Upper lobe of left lung (tissue), 6 donors: ENCODE data around the gene HHAT. TPM values are rescaled to one million over a fixed set of nuclear protein-coding genes. Genes with fewer than 3 reads are reported as not detected.

Experiments
- ATAC-seq, 2 donors: fragments of 200-7000 bp; cut with Tn5 transposase; one replicate each; pipeline ENCODE4 v1.9.1; 2022; ENCODE audit warnings: mild to moderate bottlenecking in 2 of 2, moderate library complexity in 2 of 2; ENCODE audit not compliant: low FRiP score in 2 of 2
- DNase-seq, 2 donors: peaks; one replicate each; pipeline ENCODE4 v3.0.0-alpha.2; 2019 to 2020
- H3K27ac ChIP-seq, 4 donors: fragments of 200-600 bp; sonication (generic); one replicate each; pipeline ENCODE4 v1.5.1; 2016 to 2019
- H3K27me3 ChIP-seq, 4 donors: fragments of 200-600 bp; sonication (generic); one replicate each; pipeline ENCODE4 v1.5.1; 2017 to 2019
- H3K36me3 ChIP-seq, 4 donors: fragments of 200-600 bp; sonication (generic); one replicate each; pipeline ENCODE4 v1.5.1; 2016 to 2019
- H3K4me1 ChIP-seq, 4 donors: fragments of 200-600 bp; sonication (generic); one replicate each; pipeline ENCODE4 v1.5.1; 2018 to 2019
- H3K4me3 ChIP-seq, 4 donors: fragments of 200-600 bp; sonication (generic); one replicate each; pipeline ENCODE4 v1.5.1; 2017 to 2019; ENCODE audit warnings: mild to moderate bottlenecking in 2 of 4, moderate library complexity in 1 of 4
- H3K9me3 ChIP-seq, 4 donors: fragments of 200-600 bp; sonication (generic); one replicate each; pipeline ENCODE4 v1.5.1; 2018 to 2019
- EP300 ChIP-seq, 4 donors: sonication (generic); formaldehyde crosslinking; IDR thresholded peaks; one replicate each; pipeline ENCODE4 v1.5.1; 2017; ENCODE audit warnings: antibody characterized with exemption in 4 of 4, control low read depth in 2 of 4
- POLR2A ChIP-seq, 4 donors: fragments of 450-650 bp; IDR thresholded peaks; one replicate each; pipeline ENCODE4 v1.5.1; 2016 to 2017; ENCODE audit warnings: antibody characterized with exemption in 4 of 4, mild to moderate bottlenecking in 2 of 4
- POLR2AphosphoS5 ChIP-seq, 2 donors: sonication (generic); formaldehyde crosslinking; IDR thresholded peaks; one replicate each; pipeline ENCODE4 v1.5.1; 2017; ENCODE audit warnings: antibody characterized with exemption in 2 of 2
- WGBS, 2 donors: methylation state at CpG; one replicate each; pipeline ENCODE4 v1.1.5; 2017 to 2018; 5-methylcytosine and 5-hydroxymethylcytosine counted together
- total RNA-seq, 6 donors: library from RNA; depleted of rRNA in 4 of 6; stranded (reverse); fragments of >200 nt in 4 of 6; gene quantifications; one replicate each; pipeline versions ENCODE4 v1.1.0 to v1.2.1, GENCODE V29; 2016 to 2021
- TF ChIP-seq, protein P1 (sequence below), 6 experiments: fragments of 450-650 bp in 4 of 6; fragments of 200-600 bp in 2 of 6; sonication (generic) in 2 of 6; IDR thresholded peaks; one replicate each; pipeline ENCODE4 v1.5.1; 2016 to 2019; ENCODE audit warnings: antibody characterized with exemption in 6 of 6
- donor health status: DM: no; HTN: no; CAD: no; lungs with moderate emphysema.
- donor health status: DM: no; HTN: yes; CAD: no; lungs with severe emphysema.

Gene HHAT
- total RNA-seq, 6 donors from 2014 or later = 4.6 to 8.1 (median 5.7) TPM

DNA sequence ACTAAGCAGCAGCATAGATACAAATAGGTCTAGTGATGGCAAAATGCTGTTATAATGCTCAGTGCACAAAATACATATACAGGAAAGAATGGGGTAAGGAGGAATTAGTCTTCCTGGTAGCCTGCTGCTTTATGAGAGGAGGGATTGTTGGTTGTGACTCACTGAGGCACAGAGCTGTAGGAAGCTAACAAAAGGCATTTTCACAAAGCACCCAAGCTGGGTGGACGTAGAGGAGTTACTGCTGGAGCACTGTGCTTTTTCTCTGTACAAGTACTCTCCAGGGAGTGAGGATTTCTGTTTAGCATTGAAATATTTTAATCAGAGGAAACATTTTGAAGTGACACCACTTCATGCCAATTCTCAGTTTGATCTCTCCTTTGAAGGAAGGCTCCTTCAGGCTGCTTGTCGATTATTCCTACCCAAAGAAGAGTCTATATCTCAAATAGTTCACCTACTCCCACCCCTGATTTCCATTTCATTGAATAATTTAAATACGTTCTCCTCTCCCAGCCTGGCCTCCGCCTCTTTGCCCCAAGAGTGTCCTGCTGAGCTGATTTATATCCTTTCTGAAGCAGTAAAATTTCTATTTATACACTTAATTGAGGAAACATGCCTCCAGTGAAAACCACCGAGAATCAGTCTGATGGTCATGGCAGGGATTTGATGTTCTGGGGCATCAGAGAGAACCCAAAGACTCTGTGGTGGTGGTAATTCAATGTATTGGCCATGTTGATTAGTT is 271.9 kb downstream of the HHAT start:
- no peaks in the 10 kb centered on the region for H3K27me3 ChIP-seq
- no peak for ATAC-seq

DNA sequence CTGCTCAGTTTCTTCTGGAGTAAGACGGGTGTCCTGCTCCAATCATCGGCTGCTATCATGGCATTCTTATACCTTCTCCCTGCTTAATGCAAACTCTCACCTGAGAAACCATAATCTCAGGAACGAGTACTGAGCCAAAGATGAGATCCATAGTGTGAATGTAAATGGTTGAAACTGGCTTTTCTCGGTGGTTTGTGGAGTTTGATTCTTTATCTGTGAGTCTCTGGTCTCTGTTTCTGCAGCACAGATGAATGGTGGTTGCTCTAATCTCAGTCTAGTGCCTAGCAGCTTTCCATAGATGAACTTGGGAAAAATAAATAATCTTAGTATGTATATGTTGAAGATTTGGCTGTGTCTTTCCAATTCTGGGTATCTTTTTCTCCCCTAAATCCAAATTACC is 274.4 kb downstream of the HHAT start:
- 89 to 94% methylated on average over 4 of the region's 4 CpGs for WGBS, 2 donors
- DNase-seq (no peak), ATAC-seq (no peak)
- Histone ChIP-seq H3K27ac (no peak overlapping the region), H3K4me3 (no peak overlapping the region), H3K9me3 (no peaks in the 10 kb centered on the region), H3K27me3 (no peaks in the 10 kb centered on the region), H3K4me1 (peaks cover 0 to 6% (median 0%) of the 10 kb centered on the region in 4 donors), H3K36me3 (no peaks in the 10 kb centered on the region)
- no peak for TF ChIP-seq EP300 (IDR thresholded peaks at IDR 0.05)
- TF ChIP-seq, protein P1, sequence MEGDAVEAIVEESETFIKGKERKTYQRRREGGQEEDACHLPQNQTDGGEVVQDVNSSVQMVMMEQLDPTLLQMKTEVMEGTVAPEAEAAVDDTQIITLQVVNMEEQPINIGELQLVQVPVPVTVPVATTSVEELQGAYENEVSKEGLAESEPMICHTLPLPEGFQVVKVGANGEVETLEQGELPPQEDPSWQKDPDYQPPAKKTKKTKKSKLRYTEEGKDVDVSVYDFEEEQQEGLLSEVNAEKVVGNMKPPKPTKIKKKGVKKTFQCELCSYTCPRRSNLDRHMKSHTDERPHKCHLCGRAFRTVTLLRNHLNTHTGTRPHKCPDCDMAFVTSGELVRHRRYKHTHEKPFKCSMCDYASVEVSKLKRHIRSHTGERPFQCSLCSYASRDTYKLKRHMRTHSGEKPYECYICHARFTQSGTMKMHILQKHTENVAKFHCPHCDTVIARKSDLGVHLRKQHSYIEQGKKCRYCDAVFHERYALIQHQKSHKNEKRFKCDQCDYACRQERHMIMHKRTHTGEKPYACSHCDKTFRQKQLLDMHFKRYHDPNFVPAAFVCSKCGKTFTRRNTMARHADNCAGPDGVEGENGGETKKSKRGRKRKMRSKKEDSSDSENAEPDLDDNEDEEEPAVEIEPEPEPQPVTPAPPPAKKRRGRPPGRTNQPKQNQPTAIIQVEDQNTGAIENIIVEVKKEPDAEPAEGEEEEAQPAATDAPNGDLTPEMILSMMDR (IDR thresholded peaks at IDR 0.05) = no peak
- TF ChIP-seq POLR2A (IDR thresholded peaks at IDR 0.05) = no peak
- TF ChIP-seq POLR2AphosphoS5 (IDR thresholded peaks at IDR 0.05) = no peak

More for the DNA sequence above, 271.9 kb downstream of the HHAT start:
- Histone ChIP-seq H3K9me3 (no peaks in the 10 kb centered on the region), H3K36me3 (no peaks in the 10 kb centered on the region), H3K4me1 (peaks cover 0 to 8% (median 3%) of the 10 kb centered on the region in 4 donors), H3K27ac (no peak overlapping the region), H3K4me3 (no peak overlapping the region)
- no peak for DNase-seq
- TF ChIP-seq POLR2AphosphoS5 (IDR thresholded peaks at IDR 0.05) = no peak
- WGBS, 2 donors = 84 to 88% methylated on average over 5 of the region's 5 CpGs

DNA sequence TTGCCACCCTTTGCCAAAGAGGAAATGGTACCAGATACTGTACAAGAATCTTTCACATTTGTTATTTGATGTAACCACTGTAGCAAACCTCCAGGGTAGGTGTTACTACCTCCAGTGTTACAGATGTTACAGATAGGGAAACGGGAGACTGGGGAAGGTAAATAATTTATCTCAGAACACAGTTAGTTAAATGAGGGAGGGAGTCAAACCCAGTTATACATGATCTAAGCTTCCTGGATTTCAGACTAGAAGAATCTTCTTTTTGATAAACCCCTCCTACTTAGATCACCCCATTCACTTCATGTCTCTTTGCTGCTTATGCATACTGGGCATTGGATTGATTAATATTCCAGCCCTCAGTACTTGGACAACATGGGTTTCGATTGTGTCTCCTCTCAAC is 276.4 kb downstream of the HHAT start:
- ATAC-seq = no peak
- WGBS, 2 donors = 39 to 43% methylated on average over 2 of the region's 2 CpGs
- Histone ChIP-seq H3K4me1 (no peaks in the 10 kb centered on the region), H3K36me3 (no peaks in the 10 kb centered on the region), H3K27ac (no peak overlapping the region), H3K27me3 (no peaks in the 10 kb centered on the region), H3K4me3 (no peak overlapping the region), H3K9me3 (no peaks in the 10 kb centered on the region)
- DNase-seq = no peak
- TF ChIP-seq EP300 (IDR thresholded peaks at IDR 0.05) (no peak), POLR2AphosphoS5 (IDR thresholded peaks at IDR 0.05) (no peak), POLR2A (IDR thresholded peaks at IDR 0.05) (no peak)
- TF ChIP-seq, protein P1 (IDR thresholded peaks at IDR 0.05) = no peak

DNA sequence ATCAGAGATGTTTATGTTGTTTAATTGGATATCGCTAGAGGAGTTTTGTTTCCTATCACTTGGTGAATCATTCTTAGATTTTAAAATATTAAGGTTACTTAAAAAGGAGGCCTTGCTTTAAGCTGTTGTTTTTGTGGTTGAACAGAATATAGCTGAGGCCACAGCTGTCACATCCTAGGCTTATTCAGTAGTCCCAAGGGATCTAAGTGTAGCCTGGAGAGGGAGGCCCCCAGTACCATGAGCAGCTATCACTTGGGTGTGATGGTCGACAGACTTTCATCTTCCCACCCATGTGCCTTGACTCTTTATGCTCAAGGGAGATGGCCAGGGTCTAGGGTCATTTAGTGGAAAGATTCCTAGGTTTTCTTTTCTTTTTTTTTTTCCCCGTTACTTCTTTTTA is 278.7 kb downstream of the HHAT start:
- WGBS, 2 donors = 75 to 77% methylated on average over 3 of the region's 3 CpGs
- H3K4me1 ChIP-seq = no peaks in the 10 kb centered on the region
- ATAC-seq = no peak
- TF ChIP-seq, protein P1 (IDR thresholded peaks at IDR 0.05) = no peak
- no peak for TF ChIP-seq EP300 (IDR thresholded peaks at IDR 0.05)
- no peak for TF ChIP-seq POLR2A (IDR thresholded peaks at IDR 0.05)
- TF ChIP-seq POLR2AphosphoS5 (IDR thresholded peaks at IDR 0.05) = no peak
- no peaks in the 10 kb centered on the region for H3K27me3 ChIP-seq
- no peaks in the 10 kb centered on the region for H3K9me3 ChIP-seq
- H3K27ac ChIP-seq = no peak overlapping the region
- no peak overlapping the region for H3K4me3 ChIP-seq
- no peak for DNase-seq
- no peaks in the 10 kb centered on the region for H3K36me3 ChIP-seq

DNA sequence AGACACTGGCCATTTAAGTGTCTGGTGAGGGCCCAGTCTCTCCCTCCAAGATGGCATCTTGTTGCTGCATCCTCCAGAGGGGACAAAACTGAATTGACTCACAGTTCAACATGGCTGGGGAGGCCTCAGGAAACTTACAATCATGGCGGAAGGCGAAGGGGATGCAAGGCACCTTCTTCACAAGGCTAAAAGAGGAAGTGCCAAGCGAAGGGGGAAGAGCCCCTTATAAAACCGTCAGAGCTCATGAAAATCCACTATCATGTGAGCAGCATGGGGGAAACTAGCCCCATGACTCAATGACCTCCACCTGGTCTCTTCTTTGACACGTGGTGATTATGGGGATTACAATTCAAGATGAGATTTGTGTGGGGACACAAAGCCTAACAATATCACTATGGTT is 280.1 kb downstream of the HHAT start:
- no peak for TF ChIP-seq POLR2A (IDR thresholded peaks at IDR 0.05)
- 70 to 73% methylated on average over 5 of the region's 5 CpGs for WGBS, 2 donors
- no peak overlapping the region for H3K27ac ChIP-seq

DNA sequence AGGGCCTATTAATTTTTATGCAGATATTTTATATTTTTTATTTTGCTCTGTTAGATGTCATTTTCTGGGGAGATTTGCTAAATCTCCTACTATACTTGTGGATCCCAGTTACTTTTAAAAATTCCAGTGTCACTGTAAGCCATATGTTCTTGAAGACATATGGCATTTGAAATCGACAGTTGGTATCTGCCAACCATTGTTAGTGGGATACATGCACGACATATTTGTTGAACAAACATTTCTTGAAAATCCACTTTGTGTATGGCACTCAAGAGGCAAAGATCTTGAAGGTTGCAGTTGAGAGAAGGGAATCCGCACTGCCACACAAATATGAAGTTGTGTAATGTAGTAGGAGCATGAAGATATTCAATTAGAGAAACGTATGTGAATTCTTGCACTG is 287.7 kb downstream of the HHAT start:
- WGBS, 2 donors = 79 to 84% methylated on average over 4 of the region's 4 CpGs
- Histone ChIP-seq H3K36me3 (no peaks in the 10 kb centered on the region), H3K4me3 (no peak overlapping the region), H3K27ac (no peak overlapping the region), H3K27me3 (no peaks in the 10 kb centered on the region), H3K9me3 (no peaks in the 10 kb centered on the region), H3K4me1 (no peaks in the 10 kb centered on the region)
- DNase-seq = no peak
- ATAC-seq = no peak
- no peak for TF ChIP-seq POLR2AphosphoS5 (IDR thresholded peaks at IDR 0.05)
- TF ChIP-seq POLR2A (IDR thresholded peaks at IDR 0.05) = no peak
- TF ChIP-seq EP300 (IDR thresholded peaks at IDR 0.05) = no peak
- TF ChIP-seq, protein P1 (IDR thresholded peaks at IDR 0.05) = no peak

More for the DNA sequence above, 280.1 kb downstream of the HHAT start:
- no peaks in the 10 kb centered on the region for H3K9me3 ChIP-seq
- H3K4me1 ChIP-seq = no peaks in the 10 kb centered on the region
- no peak for DNase-seq
- no peak for ATAC-seq
- no peaks in the 10 kb centered on the region for H3K27me3 ChIP-seq
- no peak overlapping the region for H3K4me3 ChIP-seq
- no peaks in the 10 kb centered on the region for H3K36me3 ChIP-seq
